IMR-90 (cell line): ENCODE data around the gene TRIO. TPM values are rescaled to one million over a fixed set of nuclear protein-coding genes. Genes with fewer than 3 reads are reported as not detected.

Source experiments
- ATAC-seq: fragments of 200-7000 bp; cut with Tn5 transposase; 2 replicates; pipeline ENCODE4 v1.9.1; 2020; ENCODE audit warnings: low read depth, mild to moderate bottlenecking, moderate library complexity
- BruUV-seq: library from RNA; stranded (reverse); fragments of 400-500 nt; replicated peaks from 2 replicates; lab custom pipeline; 2021; lab: Mats Ljungman, UMichigan
- CTCF ChIA-PET: fragments of 300-600 bp; formaldehyde crosslinking; extraction: SDS; loops from one replicate; lab custom pipeline; 2021; ENCODE audit warnings: antibody characterized with exemption; lab: Yijun Ruan, JAX
- POLR2A ChIA-PET: fragments of 300-600 bp; sonication (Branson Sonifier 250); formaldehyde crosslinking; loops from one replicate; lab custom pipeline; 2022; ENCODE audit warnings: antibody characterized with exemption; ENCODE audit not compliant: unreplicated experiment; lab: Charles Lee
- DNase-seq: peaks from one replicate; pipeline ENCODE4 v3.0.0; 2013
- H2AFZ ChIP-seq: replicated peaks from 2 replicates; pipeline ENCODE3; 2013; ENCODE audit warnings: low read length, mild to moderate bottlenecking; ENCODE audit not compliant: poor library complexity
- H2AK5ac ChIP-seq: 2 replicates; pipeline ENCODE4 v1.6.1; 2013; ENCODE audit warnings: low read depth, low read length, inconsistent platforms
- H2AK9ac ChIP-seq: replicated peaks from 2 replicates; pipeline ENCODE3; 2013; ENCODE audit warnings: mild to moderate bottlenecking, low read depth, low read length, moderate library complexity; ENCODE audit not compliant: poor library complexity
- H2BK120ac ChIP-seq: 2 replicates; pipeline ENCODE4 v1.6.1; 2013; ENCODE audit warnings: low read depth, low read length, inconsistent platforms
- H2BK15ac ChIP-seq: 3 replicates; pipeline ENCODE4 v1.6.1; 2013; ENCODE audit warnings: low read depth, low read length, inconsistent platforms
- H2BK20ac ChIP-seq: 2 replicates; pipeline ENCODE4 v1.6.1; 2013; ENCODE audit warnings: low read depth, mild to moderate bottlenecking, inconsistent platforms, low read length, moderate library complexity
- H2BK5ac ChIP-seq: 2 replicates; pipeline ENCODE4 v1.6.1; 2013; ENCODE audit warnings: mild to moderate bottlenecking, low read depth, low read length, inconsistent platforms; ENCODE audit not compliant: poor library complexity, severe bottlenecking
- H3K14ac ChIP-seq: replicated peaks from 2 replicates; pipeline ENCODE4 v1.6.1; 2013; ENCODE audit warnings: low read depth, low read length, inconsistent platforms
- H3K18ac ChIP-seq: 2 replicates; pipeline ENCODE4 v1.6.1; 2013; ENCODE audit warnings: low read depth, low read length, control low read depth
- H3K23ac ChIP-seq: 2 replicates; pipeline ENCODE4 v1.6.1; 2013; ENCODE audit warnings: low read depth, low read length, inconsistent platforms
- H3K27ac ChIP-seq: 2 replicates; pipeline ENCODE4 v1.5.1; 2013; ENCODE audit warnings: mild to moderate bottlenecking, control low read depth, low read length; ENCODE audit not compliant: insufficient read depth
- H3K27me3 ChIP-seq: 2 replicates; pipeline ENCODE4 v1.6.1; 2013; ENCODE audit warnings: low read length; ENCODE audit not compliant: control insufficient read depth, insufficient read depth
- H3K36me3 ChIP-seq: 2 replicates; pipeline ENCODE4 v1.6.1; 2013; ENCODE audit warnings: low read length, mixed read lengths; ENCODE audit not compliant: control insufficient read depth, insufficient read depth
- H3K4ac ChIP-seq: 2 replicates; pipeline ENCODE4 v1.6.1; 2013; ENCODE audit warnings: low read depth, low read length, inconsistent platforms
- H3K4me1 ChIP-seq: 2 replicates; pipeline ENCODE4 v1.6.1; 2013; ENCODE audit warnings: low read length, mixed read lengths; ENCODE audit not compliant: control insufficient read depth, insufficient read depth
- H3K4me2 ChIP-seq: 2 replicates; pipeline ENCODE4 v1.6.1; 2013; ENCODE audit warnings: low read depth, mild to moderate bottlenecking, control low read depth, low read length, moderate library complexity
- H3K4me3 ChIP-seq: 2 replicates; pipeline ENCODE4 v1.5.1; 2013; ENCODE audit warnings: low read depth, mild to moderate bottlenecking, control low read depth, low read length, moderate library complexity; ENCODE audit not compliant: insufficient read depth
- H3K56ac ChIP-seq: 2 replicates; pipeline ENCODE4 v1.6.1; 2013; ENCODE audit warnings: low read length, inconsistent platforms; ENCODE audit not compliant: insufficient read depth; ENCODE audit errors: extremely low read depth
- H3K79me1 ChIP-seq, 2 experiments: 2 replicates each; pipeline ENCODE4 v1.6.1; 2013; ENCODE audit warnings: low read length in 2 of 2, inconsistent platforms in 1 of 2, low read depth in 1 of 2
- H3K9ac ChIP-seq: 2 replicates; pipeline ENCODE4 v1.6.1; 2013; ENCODE audit warnings: low read depth, low read length, control low read depth
- H3K9me1 ChIP-seq: 2 replicates; pipeline ENCODE4 v1.6.1; 2013; ENCODE audit warnings: low read length, inconsistent platforms; ENCODE audit not compliant: insufficient read depth
- H3K9me3 ChIP-seq: 2 replicates; pipeline ENCODE4 v1.6.1; 2013; ENCODE audit warnings: low read length; ENCODE audit not compliant: control insufficient read depth, insufficient read depth
- H4K20me1 ChIP-seq: 2 replicates; pipeline ENCODE4 v1.6.1; 2013; ENCODE audit warnings: low read length, inconsistent platforms; ENCODE audit not compliant: insufficient read depth
- H4K5ac ChIP-seq: 2 replicates; pipeline ENCODE4 v1.6.1; 2013; ENCODE audit warnings: mild to moderate bottlenecking, low read depth, low read length, control low read depth
- H4K8ac ChIP-seq, 2 experiments: 2 replicates each; pipeline ENCODE4 v1.6.1; 2013; ENCODE audit warnings: low read depth in 2 of 2, low read length in 2 of 2, control low read depth in 1 of 2, inconsistent platforms in 1 of 2
- H4K91ac ChIP-seq: 2 replicates; pipeline ENCODE4 v1.6.1; 2013; ENCODE audit warnings: low read depth, low read length, inconsistent platforms; ENCODE audit not compliant: insufficient read depth
- CEBPB ChIP-seq: IDR thresholded peaks from 2 replicates; pipeline ENCODE4 v1.6.1; 2012; ENCODE audit warnings: low read depth, low read length, improper control_type of control experiment
- CHD1 ChIP-seq: IDR thresholded peaks from 2 replicates; pipeline ENCODE4 v1.6.1; 2012; ENCODE audit warnings: low read depth, low read length, improper control_type of control experiment
- CTCF ChIP-seq: conservative IDR thresholded peaks from 2 replicates; pipeline ENCODE4 v1.5.1; 2012; ENCODE audit warnings: mild to moderate bottlenecking, low read depth, low read length, improper control_type of control experiment
- ELK1 ChIP-seq: fragments of 150-350 bp; IDR thresholded peaks from 2 replicates; pipeline ENCODE4 v1.6.1; 2016; ENCODE audit warnings: low read depth, mild to moderate bottlenecking, low read length, moderate library complexity, borderline replicate concordance
- MAFK ChIP-seq: IDR thresholded peaks from 2 replicates; pipeline ENCODE4 v1.6.1; 2012; ENCODE audit warnings: low read depth, low read length, improper control_type of control experiment
- RAD21 ChIP-seq: IDR thresholded peaks from 2 replicates; pipeline ENCODE4 v1.6.1; 2012; ENCODE audit warnings: low read length, improper control_type of control experiment
- RFX5 ChIP-seq: IDR thresholded peaks from 2 replicates; pipeline ENCODE4 v1.8.0; 2012; ENCODE audit warnings: low read depth, mild to moderate bottlenecking, low read length, moderate library complexity
- SMC3 ChIP-seq: fragments of 150-350 bp; IDR thresholded peaks from 2 replicates; pipeline ENCODE4 v1.6.1; 2016; ENCODE audit warnings: low read depth, mild to moderate bottlenecking, antibody characterized with exemption, low read length, moderate library complexity
- USF2 ChIP-seq: fragments of 150-350 bp; IDR thresholded peaks from 2 replicates; pipeline ENCODE4 v1.6.1; 2017; ENCODE audit warnings: mild to moderate bottlenecking, antibody characterized with exemption, low read length, low read depth
- WGBS, 2 experiments: methylation state at CpG; one replicate each; pipeline versions ENCODE4 v1.1.5 to v1.1.7; 2013; ENCODE audit warnings: missing lambda C conversion rate in 2 of 2; ENCODE audit not compliant: insufficient read length in 1 of 2; ENCODE audit errors: extremely low coverage in 2 of 2; 5-methylcytosine and 5-hydroxymethylcytosine counted together
- dilution Hi-C: fragments of 300-500 bp; cut with HindIII; formaldehyde crosslinking; loops from one replicate; pipeline ENCODE4 v1.14.3; 2018; ENCODE audit warnings: low sequenced_read_pairs; ENCODE audit not compliant: unreplicated experiment
- in situ Hi-C: fragments of 300-500 bp; cut with MboI; formaldehyde crosslinking; loops from 3 replicates; pipeline ENCODE4 v1.14.3; 2019; ENCODE audit warnings: low sequenced_read_pairs, inconsistent platforms, mixed read lengths
- intact Hi-C: fragments of 100-400 bp; cut with micrococcal nuclease; formaldehyde crosslinking; loops from 2 replicates; pipeline ENCODE4 v1.10.0; 2022
- polyA plus RNA-seq, 3 experiments: library from polyadenylated mRNA; depleted of rRNA; stranded (reverse); fragments of >200 nt; gene quantifications; 2 replicates each; pipeline ENCODE4 v1.2.3, GENCODE V29; 2012; ENCODE audit warnings: low replicate concordance in 1 of 3
- total RNA-seq: library from RNA; depleted of rRNA; stranded (reverse); fragments of >200 nt; gene quantifications from 2 replicates; pipeline ENCODE4 v1.2.3, GENCODE V29; 2012

Gene TRIO
- total and polyA plus RNA-seq, 2 of the 4 experiments (the other 2 are of a cell fraction) = 206 to 522 TPM

- intact Hi-C loops = no loop called here
- 0 out of 2 replicates have a peak overlapping the region, but pooled peaks have one; percentile 16 for H3K27ac ChIP-seq
- no peak overlapping the region for H4K8ac ChIP-seq
- peak overlapping the region; percentile 34 for H2AK9ac ChIP-seq
- no peak overlapping the region for H2BK15ac ChIP-seq
- no peak overlapping the region for H4K91ac ChIP-seq
- peaks cover 46% of the 10 kb centered on the region for H3K4me1 ChIP-seq
- no peak overlapping the region for H3K56ac ChIP-seq
- H4K20me1 ChIP-seq = peaks cover 97% of the 10 kb centered on the region
- dilution Hi-C loops = no loop called here
- in situ Hi-C loops = no loop called here
- H2BK5ac ChIP-seq = peak overlapping the region; percentile 4
- H3K36me3 ChIP-seq = peaks cover 15% of the 10 kb centered on the region
- peaks cover 3 to 36% of the 10 kb centered on the region in 2 experiments; a peak in 3 of 4 replicates for H3K79me1 ChIP-seq
- no peak overlapping the region for H2AK5ac ChIP-seq
- peaks cover 39% of the 10 kb centered on the region for H3K9me1 ChIP-seq
- H2BK20ac ChIP-seq = no peak overlapping the region
- no peak overlapping the region for H3K23ac ChIP-seq
- no peak overlapping the region for H2AFZ ChIP-seq
- POLR2A ChIA-PET = interaction anchor here (0.6 kb wide), 1 partner anchor 37 kb away, joined by 3 read pairs; no protein-coding TSS in a partner anchor
- H3K9ac ChIP-seq = no peak overlapping the region
- no peak overlapping the region for H3K14ac ChIP-seq
- no peak overlapping the region for H2BK120ac ChIP-seq
- CTCF ChIA-PET = interaction anchor here (0.5 kb wide), 1 partner anchor 31 kb away, joined by 3 read pairs; no protein-coding TSS in a partner anchor
- no peak for DNase-seq
- TF ChIP-seq RAD21 (no peak), MAFK (no peak), RFX5 (no peak), CHD1 (no peak), USF2 (no peak), SMC3 (no peak), ELK1 (no peak), CEBPB (no peak), CTCF (no peak)
- H3K4me3 ChIP-seq = no peak overlapping the region
- no peak overlapping the region for H3K18ac ChIP-seq
- H3K9me3 ChIP-seq = no peaks in the 10 kb centered on the region
- 81% methylated on average over 3 of the region's 7 CpGs; no CpG with 5 or more reads in 1 of the 2 experiments for WGBS, 2 experiments
- BruUV-seq = no TSS peak
- H3K4ac ChIP-seq = 0 out of 2 replicates have a peak overlapping the region, but pooled peaks have one; percentile 12
- H3K4me2 ChIP-seq = no peak overlapping the region
- no peak for ATAC-seq
- H3K27me3 ChIP-seq = no peaks in the 10 kb centered on the region
- no peak overlapping the region for H4K5ac ChIP-seq
Observed at GRCh38 chr5:14242871-14243383, 99.8 kb downstream of the TRIO start.
